ENCODE measurements around the gene MAN1A1. TPM values are rescaled to one million over a fixed set of nuclear protein-coding genes. Genes with fewer than 3 reads are reported as not detected.
"Not testable (repeated sequence)": the region's sequence is repeated elsewhere in the genome, so short reads cannot be mapped to it uniquely, and the experiment has no call there.

The MAN1A1 gene
- total RNA-seq, 2 donors from 2014 or later, result 14.2 to 19.6 TPM

DNA sequence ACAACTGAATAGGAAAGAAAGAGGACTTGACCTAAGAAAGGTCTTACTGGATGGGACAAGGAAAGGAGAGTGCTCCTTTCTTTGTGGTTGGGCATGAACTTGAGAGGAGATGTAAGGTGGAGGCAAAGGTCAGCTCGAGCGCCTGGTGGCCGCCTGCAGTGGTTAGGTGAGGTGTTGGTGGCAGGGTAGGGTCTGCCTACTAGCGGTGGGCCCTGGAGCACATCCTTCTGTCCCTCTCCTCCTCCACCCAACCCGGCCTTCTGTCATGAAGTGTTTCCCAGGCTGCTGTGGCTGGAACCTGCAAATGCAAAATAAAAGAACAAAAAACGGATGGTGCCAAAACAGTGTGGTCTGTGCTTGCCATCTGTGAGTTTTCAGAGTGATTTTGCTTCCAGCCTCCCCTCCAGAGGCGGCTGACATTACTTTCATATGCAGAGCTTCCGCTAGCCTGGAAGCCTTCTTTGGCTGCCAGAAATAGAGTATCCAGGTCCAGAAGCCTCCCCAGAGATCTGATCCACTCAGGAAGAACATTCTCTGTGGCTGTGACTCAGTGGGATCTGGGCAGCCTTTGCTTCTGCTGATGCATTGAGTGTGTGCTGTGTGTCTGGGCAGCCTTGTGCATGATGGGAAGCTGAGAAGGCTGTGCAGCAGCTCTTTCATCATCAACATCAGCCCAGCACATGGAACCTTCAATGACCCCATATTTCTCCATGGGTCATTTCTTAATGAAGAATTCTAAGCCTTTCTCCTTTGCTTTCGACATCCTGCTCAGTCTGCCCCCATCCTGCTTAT, 191.3 kb downstream of the MAN1A1 start:
- peaks cover 6% of the 10 kb centered on the region for H3K36me3 Mint-ChIP-seq (ENCODE audit: low read depth)
- DNase-seq (no peak), ATAC-seq (no peak)
- H3K27ac Mint-ChIP-seq, result no peak overlapping the region
- H3K9me3 ChIP-seq (ENCODE audit: control insufficient read depth, low read length, poor library complexity, severe bottlenecking), result no peaks in the 10 kb centered on the region
- peaks cover 49% of the 10 kb centered on the region for H3K27me3 Mint-ChIP-seq
- no peaks in the 10 kb centered on the region for H3K4me1 Mint-ChIP-seq
- no peak overlapping the region for H3K4me3 Mint-ChIP-seq

DNA sequence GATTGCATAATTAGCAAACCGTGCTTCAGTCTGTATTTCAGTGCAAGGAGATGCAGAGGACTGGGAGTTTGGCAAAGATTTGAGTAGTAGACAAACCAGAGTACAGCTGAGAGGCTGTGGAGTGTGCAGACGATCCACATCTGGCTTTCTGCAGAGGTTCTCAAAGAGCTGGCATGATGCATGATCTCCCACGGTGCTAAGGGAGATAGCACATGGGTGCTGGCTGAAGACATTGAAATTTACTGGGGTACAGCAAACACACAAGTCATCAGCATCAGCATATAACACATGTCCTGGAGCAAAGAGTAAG, 192.1 kb downstream of the MAN1A1 start:
- H3K4me3 Mint-ChIP-seq, result no peak overlapping the region
- no peak for DNase-seq
- no peak overlapping the region for H3K27ac Mint-ChIP-seq
- H3K4me1 Mint-ChIP-seq, result no peaks in the 10 kb centered on the region
- peaks cover 50% of the 10 kb centered on the region for H3K27me3 Mint-ChIP-seq
- no peaks in the 10 kb centered on the region for H3K9me3 ChIP-seq (ENCODE audit: control insufficient read depth, low read length, poor library complexity, severe bottlenecking)
- H3K36me3 Mint-ChIP-seq (ENCODE audit: low read depth), result peaks cover 6% of the 10 kb centered on the region
- no peak for ATAC-seq

DNA sequence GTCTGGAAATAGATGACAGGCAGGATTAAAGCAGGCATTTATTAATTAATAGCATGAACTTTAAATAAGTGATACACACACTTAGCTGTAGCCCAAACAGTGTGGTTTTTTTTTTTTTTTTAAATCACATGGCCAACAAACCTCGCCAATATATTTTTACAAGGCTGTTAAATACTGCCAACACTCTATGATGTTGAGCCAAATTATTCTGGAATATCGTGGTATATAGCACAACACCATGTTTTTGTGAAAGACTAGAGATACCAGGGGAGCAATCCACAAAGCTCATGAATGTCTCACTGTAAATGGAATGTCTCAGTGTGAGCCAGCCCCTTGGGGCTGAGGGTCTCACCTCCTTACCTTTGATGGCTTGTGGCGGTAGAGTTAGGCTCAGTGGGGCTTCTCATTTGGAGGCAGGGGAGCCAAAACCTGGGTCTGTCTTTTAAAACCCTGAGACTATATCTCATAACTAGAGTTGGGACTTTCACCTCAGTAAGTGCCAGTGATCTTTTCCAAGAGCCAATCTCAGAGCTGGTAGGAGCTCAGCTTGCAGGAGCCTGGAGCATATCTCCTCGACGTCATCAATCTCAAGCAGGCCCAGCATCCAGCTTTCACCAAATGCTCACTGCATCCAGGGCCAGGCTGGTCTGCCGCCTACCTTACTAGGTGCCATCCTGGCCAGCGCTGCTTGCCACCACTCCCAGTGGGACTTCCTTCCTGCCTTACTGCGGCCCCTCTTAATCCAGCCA, 192.6 kb downstream of the MAN1A1 start:
- peaks cover 6% of the 10 kb centered on the region for H3K36me3 Mint-ChIP-seq (ENCODE audit: low read depth)
- ATAC-seq (no peak), DNase-seq (no peak)
- no peaks in the 10 kb centered on the region for H3K4me1 Mint-ChIP-seq
- peaks cover 50% of the 10 kb centered on the region for H3K27me3 Mint-ChIP-seq
- no peak overlapping the region for H3K4me3 Mint-ChIP-seq
- H3K9me3 ChIP-seq (ENCODE audit: control insufficient read depth, low read length, poor library complexity, severe bottlenecking), result no peaks in the 10 kb centered on the region
- no peak overlapping the region for H3K27ac Mint-ChIP-seq

DNA sequence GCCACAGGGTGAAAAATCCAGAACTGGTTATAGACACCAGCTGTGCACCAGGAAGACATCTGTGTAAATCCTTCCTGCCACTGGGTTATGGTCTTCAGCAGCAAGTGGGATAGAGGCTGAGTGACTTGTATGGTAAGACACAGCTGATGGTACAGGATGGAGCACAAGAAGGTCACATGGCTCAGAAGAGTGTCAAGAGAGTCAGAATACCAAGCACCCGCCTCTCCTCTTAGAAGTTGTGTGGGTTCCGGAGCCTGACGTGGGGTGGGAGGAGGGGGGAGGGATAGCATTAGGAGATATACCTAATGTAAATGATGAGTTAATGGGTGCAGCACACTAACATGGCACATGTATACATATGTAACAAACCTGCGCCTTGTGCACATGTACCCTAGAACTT, 193.5 kb downstream of the MAN1A1 start:
- not testable (repeated sequence) for H3K27ac Mint-ChIP-seq; H3K9me3 ChIP-seq (ENCODE audit: control insufficient read depth, low read length, poor library complexity, severe bottlenecking); H3K36me3 Mint-ChIP-seq (ENCODE audit: low read depth); H3K4me3 Mint-ChIP-seq; DNase-seq; H3K4me1 Mint-ChIP-seq; ATAC-seq
- peaks cover 46% of the 10 kb centered on the region for H3K27me3 Mint-ChIP-seq

DNA sequence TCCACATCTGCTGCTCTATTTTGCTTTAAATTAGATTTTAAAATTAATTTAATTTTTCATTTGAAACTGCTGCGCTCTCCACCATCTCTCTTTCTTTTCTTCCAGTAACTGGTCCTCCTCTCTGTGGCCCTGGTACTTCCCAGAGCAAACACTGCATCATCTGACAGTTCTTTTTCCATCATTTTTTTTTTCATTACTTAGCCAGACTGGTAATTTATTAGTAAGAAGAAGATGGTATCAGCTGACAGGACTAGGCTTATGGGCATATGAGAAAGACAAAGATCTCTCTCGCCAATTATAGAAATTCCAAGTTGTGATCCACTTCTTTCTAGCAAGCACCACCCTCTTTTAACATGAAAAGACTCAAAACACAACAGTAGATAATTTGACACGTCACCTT, 197.4 kb downstream of the MAN1A1 start:
- H3K27me3 Mint-ChIP-seq, result peaks cover 34% of the 10 kb centered on the region
- ATAC-seq (no peak), DNase-seq (no peak)
- no peak overlapping the region for H3K4me3 Mint-ChIP-seq
- H3K9me3 ChIP-seq (ENCODE audit: control insufficient read depth, low read length, poor library complexity, severe bottlenecking), result no peaks in the 10 kb centered on the region
- peaks cover 3% of the 10 kb centered on the region for H3K4me1 Mint-ChIP-seq
- H3K27ac Mint-ChIP-seq, result no peak overlapping the region
- peaks cover 2% of the 10 kb centered on the region for H3K36me3 Mint-ChIP-seq (ENCODE audit: low read depth)

DNA sequence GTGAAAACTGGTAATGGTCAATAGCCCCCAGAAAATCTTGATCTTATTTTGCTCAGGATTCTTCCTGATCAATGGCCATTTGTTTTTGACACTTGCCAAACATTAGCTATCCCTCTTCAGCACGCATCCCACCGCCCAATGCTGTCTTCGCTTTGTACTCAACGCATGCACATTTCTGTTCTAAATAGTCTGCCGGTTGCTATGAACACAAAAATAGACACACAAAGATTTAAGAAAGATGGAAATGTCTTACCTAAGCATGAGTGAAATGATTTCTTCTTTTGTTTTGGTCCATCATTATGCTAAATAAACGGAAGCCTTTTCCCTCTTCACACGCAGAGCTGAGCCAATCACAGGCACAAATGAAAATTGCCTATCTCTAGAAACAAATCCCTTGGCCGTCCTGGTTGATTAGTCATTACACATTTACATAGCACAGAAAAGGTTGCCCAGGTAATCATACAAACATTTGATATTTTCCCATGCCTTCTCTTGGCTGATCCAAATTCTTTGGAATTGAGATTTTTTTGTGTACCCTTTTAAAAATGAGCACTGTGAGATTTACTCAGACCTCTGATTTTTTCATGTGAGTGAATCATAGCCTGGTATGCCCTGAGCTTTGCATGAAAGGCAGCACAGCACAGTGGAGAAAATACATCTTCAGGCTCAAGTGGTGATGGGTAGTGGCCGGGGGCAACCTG, 200.6 kb downstream of the MAN1A1 start:
- Mint-ChIP-seq H3K27ac (no peak overlapping the region), H3K36me3 (ENCODE audit: low read depth) (peaks cover 2% of the 10 kb centered on the region), H3K4me1 (peaks cover 13% of the 10 kb centered on the region), H3K4me3 (no peak overlapping the region), H3K27me3 (peaks cover 21% of the 10 kb centered on the region)
- DNase-seq, result no peak
- no peak for ATAC-seq
- H3K9me3 ChIP-seq (ENCODE audit: control insufficient read depth, low read length, poor library complexity, severe bottlenecking), result no peaks in the 10 kb centered on the region

DNA sequence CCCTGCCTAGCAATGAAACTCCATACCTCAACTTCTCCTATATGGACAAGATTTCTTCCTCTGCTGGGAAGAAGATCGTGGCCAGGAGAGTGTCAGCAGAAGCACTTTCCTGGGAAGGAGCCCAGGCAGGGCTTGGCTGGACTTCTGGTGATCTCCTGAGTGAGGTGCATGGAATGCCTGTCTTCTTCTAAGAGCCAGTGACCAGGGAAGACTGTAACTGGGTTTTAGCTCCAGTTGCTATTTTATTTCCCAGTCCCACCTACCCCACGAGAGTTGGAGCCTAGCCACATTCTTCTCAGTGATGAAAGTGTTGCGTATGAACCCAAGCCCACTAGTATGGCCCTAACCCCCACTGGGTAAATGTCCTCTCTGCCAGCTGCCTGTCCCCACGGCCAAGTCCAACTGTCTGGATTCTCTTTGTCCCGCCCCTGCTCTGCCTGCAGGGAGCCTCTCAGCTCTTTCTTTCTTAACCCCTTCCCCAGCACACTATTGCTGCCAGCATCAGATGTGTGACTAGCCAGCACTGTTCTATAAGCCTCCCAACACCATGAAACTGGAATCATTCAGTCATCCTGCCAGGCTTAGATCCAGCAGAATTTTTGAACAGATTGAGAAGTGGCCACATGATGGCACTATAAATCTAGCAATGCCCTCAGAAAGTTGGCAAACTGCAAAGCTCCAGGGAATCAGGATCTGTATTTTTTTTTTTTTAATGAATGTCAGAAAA, 201.3 kb downstream of the MAN1A1 start:
- no peak overlapping the region for H3K4me3 Mint-ChIP-seq
- H3K9me3 ChIP-seq (ENCODE audit: control insufficient read depth, low read length, poor library complexity, severe bottlenecking), result no peaks in the 10 kb centered on the region
- peaks cover 13% of the 10 kb centered on the region for H3K4me1 Mint-ChIP-seq
- no peak for DNase-seq
- no peak for ATAC-seq
- no peak overlapping the region for H3K27ac Mint-ChIP-seq
- H3K27me3 Mint-ChIP-seq, result peaks cover 14% of the 10 kb centered on the region
- H3K36me3 Mint-ChIP-seq (ENCODE audit: low read depth), result no peaks in the 10 kb centered on the region

DNA sequence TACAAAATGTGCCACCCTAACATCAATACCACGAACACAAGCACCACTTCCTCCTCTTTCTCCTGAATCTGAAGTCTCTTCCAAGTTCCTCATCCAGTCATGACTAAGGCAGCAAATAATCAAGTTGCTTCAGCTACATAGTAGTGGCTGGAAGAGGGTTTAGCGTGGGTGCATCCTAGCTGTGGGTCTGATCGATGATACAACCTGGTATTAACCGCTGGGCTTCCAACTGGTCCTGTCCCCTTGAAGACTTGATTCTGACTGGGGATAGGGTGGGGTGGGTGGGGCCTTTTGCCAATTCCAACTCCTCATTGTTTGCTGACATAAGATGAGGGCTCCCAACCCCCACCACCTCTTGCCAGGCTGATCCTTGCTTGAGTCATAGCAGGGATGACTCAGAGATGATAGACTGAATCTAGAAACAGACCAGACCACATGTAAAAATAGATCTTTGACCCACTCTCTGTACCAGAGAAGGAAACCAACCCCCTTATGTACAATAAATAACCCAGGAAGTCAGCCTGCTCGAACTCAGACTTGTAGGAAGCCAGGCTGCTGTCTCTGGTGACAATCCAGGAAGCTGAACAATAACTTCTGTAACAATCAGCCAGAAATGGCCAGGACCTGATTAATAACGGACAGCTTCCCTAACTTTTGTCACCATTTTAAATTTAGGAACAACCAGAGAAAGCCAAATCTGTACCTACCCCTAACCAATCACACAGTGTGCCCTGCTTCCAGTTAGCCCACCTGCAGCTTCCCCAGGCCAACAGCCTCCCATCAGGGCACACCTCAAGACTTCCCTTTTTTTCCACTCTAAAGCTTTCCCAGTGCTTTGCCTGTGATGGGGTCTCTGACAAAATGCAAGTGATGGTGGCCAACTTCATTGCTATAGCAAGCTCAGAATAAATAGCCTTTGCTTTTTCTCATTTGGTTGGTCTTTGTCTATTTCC, 202.2 kb downstream of the MAN1A1 start:
- no peak for DNase-seq
- ATAC-seq, result peak; percentile 59
- no peaks in the 10 kb centered on the region for H3K9me3 ChIP-seq (ENCODE audit: control insufficient read depth, low read length, poor library complexity, severe bottlenecking)
- Mint-ChIP-seq H3K4me1 (peaks cover 13% of the 10 kb centered on the region), H3K4me3 (no peak overlapping the region), H3K27me3 (peaks cover 13% of the 10 kb centered on the region), H3K36me3 (ENCODE audit: low read depth) (peaks cover 2% of the 10 kb centered on the region), H3K27ac (peak overlapping the region; percentile 49)

DNA sequence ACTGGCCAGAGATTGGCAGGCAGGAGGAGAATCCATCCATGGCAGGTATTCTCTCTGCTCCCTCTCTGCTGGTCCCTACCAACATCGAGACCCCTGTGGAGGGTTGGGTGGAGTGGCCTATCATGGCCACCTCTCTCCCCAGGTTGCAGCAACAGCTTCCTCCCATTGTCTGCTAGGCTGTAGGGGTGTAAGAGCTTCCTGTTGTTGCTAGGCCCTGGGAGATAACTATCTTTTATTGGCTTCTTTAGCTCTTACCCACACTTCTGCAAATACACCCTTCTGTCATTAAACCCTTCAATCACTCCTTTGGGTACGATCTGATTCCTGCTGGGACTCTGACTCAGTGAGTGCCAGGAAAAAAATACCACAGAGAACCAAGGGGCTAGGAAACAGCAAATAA, 204.4 kb downstream of the MAN1A1 start:
- H3K27me3 Mint-ChIP-seq, result peaks cover 20% of the 10 kb centered on the region
- H3K36me3 Mint-ChIP-seq (ENCODE audit: low read depth), result peaks cover 2% of the 10 kb centered on the region
- H3K4me3 Mint-ChIP-seq, result no peak overlapping the region
- H3K9me3 ChIP-seq (ENCODE audit: control insufficient read depth, low read length, poor library complexity, severe bottlenecking), result no peaks in the 10 kb centered on the region
- H3K27ac Mint-ChIP-seq, result peak overlapping the region; percentile 45
- no peak for ATAC-seq
- H3K4me1 Mint-ChIP-seq, result peaks cover 15% of the 10 kb centered on the region
- no peak for DNase-seq

DNA sequence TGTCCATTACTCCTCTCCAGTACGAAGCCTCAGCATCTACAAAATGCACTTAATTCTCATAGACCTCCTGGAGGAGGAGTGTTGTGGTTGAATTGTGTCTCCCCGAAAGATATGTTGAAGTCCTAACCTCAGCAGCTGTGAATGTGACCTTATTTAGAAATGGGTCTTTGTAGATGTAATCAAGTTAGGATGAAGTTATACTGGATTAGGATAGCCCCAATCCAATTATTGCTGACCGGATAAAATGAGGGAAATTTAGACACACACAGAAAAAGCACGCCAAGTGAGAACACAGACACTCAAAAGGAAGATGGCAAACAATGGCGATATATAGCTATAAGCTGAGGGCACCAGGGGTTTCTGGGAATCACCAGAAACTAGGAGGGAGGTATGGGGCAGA, 206.9 kb downstream of the MAN1A1 start:
- no peak for DNase-seq
- Mint-ChIP-seq H3K4me1 (peaks cover 11% of the 10 kb centered on the region), H3K27me3 (peaks cover 9% of the 10 kb centered on the region), H3K4me3 (no peak overlapping the region), H3K27ac (no peak overlapping the region), H3K36me3 (ENCODE audit: low read depth) (peaks cover 2% of the 10 kb centered on the region)
- ATAC-seq, result no peak
- no peaks in the 10 kb centered on the region for H3K9me3 ChIP-seq (ENCODE audit: control insufficient read depth, low read length, poor library complexity, severe bottlenecking)

DNA sequence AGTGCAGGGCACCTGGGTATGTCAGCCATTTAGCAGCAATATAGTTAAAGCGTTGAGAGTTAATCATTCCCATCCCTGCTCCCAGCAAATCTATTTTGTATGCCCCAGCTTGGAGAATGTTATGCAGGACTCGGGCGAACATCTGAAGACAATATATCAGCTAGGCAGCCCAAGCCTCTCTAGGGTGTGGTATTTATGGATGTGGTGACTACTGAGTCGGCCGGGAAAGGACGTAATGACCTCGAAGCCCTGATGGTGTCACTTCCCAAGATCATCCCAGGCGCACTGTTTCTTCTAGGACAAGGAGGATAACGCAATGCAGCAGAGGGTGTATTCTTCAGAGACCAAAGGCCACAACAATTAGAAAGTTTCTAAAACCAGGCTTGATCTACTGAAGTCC, 207.5 kb downstream of the MAN1A1 start:
- H3K36me3 Mint-ChIP-seq (ENCODE audit: low read depth), result peaks cover 2% of the 10 kb centered on the region
- DNase-seq, result no peak
- H3K27me3 Mint-ChIP-seq, result peaks cover 9% of the 10 kb centered on the region
- no peak overlapping the region for H3K27ac Mint-ChIP-seq
- peaks cover 11% of the 10 kb centered on the region for H3K4me1 Mint-ChIP-seq
- ATAC-seq, result no peak
- no peaks in the 10 kb centered on the region for H3K9me3 ChIP-seq (ENCODE audit: control insufficient read depth, low read length, poor library complexity, severe bottlenecking)
- H3K4me3 Mint-ChIP-seq, result no peak overlapping the region

All from T-helper 17 cell (primary cell).